GM12891 (cell line): ENCODE measurements around the gene PTPRD.

Experiments used
- POLR2A ChIP-seq: IDR thresholded peaks from 2 replicates; pipeline ENCODE4 v1.6.1; 2011; ENCODE audit warnings: low read depth, low read length, control low read depth
- POLR2AphosphoS5 ChIP-seq: IDR thresholded peaks from 2 replicates; pipeline ENCODE4 v1.6.1; 2011; ENCODE audit warnings: low read depth, low read length, control low read depth
- POU2F2 ChIP-seq: IDR thresholded peaks from 2 replicates; pipeline ENCODE4 v1.6.1; 2011; ENCODE audit warnings: low read depth, mild to moderate bottlenecking, control low read depth, low read length, moderate library complexity

GRCh38 chr9:8895106-8895860 is 1717.5 kb downstream of the PTPRD start:
- TF ChIP-seq POLR2A (no peak), POLR2AphosphoS5 (no peak), POU2F2 (no peak)
